Prostate gland (tissue), 2 donors: ENCODE measurements around the gene KANK4.

Experiments
- CTCF ChIP-seq, 4 experiments: fragments of 200-600 bp in 2 of 4; fragments of 450-650 bp in 2 of 4; sonication (generic) in 2 of 4; IDR thresholded peaks; 1 replicate in 3 of 4; 2 replicates in 1 of 4; pipeline ENCODE4 v1.5.1; 2016 to 2019; ENCODE audit warnings: antibody characterized with exemption in 4 of 4, mild to moderate bottlenecking in 2 of 4, moderate library complexity in 2 of 4
- POLR2A ChIP-seq: fragments of 450-650 bp; IDR thresholded peaks from one replicate; pipeline ENCODE4 v1.6.1; 2016; ENCODE audit warnings: antibody characterized with exemption, mild to moderate bottlenecking
- POLR2AphosphoS5 ChIP-seq: sonication (generic); formaldehyde crosslinking; IDR thresholded peaks from one replicate; pipeline ENCODE4 v1.6.1; 2017; ENCODE audit warnings: antibody characterized with exemption

GRCh38 chr1:62224182-62224581, 95.1 kb downstream of the KANK4 start:
- TF ChIP-seq CTCF (IDR thresholded peaks at IDR 0.05), result no peak
- TF ChIP-seq POLR2A, result no peak
- TF ChIP-seq POLR2AphosphoS5, result no peak
